Hindlimb muscle (tissue), 1 donor: ENCODE data around the gene OR13C2. TPM values are rescaled to one million over a fixed set of nuclear protein-coding genes. Genes with fewer than 3 reads are reported as not detected.

Source experiments
- polyA plus RNA-seq: library from polyadenylated mRNA; unstranded; fragments of 120-200 nt; gene quantifications from one replicate; pipeline ENCODE4 v1.2.1, GENCODE V29; 2013; ENCODE audit not compliant: insufficient read length

Gene OR13C2
- polyA plus RNA-seq, 1 donor, result not detected

Other genes with a start within 250 kb of the OR13C2 start
- gene OR13F1, start 101.4 kb downstream of the OR13C2 start, polyA plus RNA-seq, result not detected
- not detected for gene OR13C4, start 78.4 kb downstream of the OR13C2 start, polyA plus RNA-seq
- not detected for gene OR13C3, start 68.8 kb downstream of the OR13C2 start, polyA plus RNA-seq
- gene OR13C8, start 36.5 kb downstream of the OR13C2 start, polyA plus RNA-seq, result not detected
- not detected for gene OR13C5, start 6.2 kb downstream of the OR13C2 start, polyA plus RNA-seq
- gene OR13C9, start 12.6 kb upstream of the OR13C2 start, polyA plus RNA-seq, result not detected
- not detected for gene OR13D1, start 88.9 kb upstream of the OR13C2 start, polyA plus RNA-seq
- gene NIPSNAP3A, start 142.1 kb upstream of the OR13C2 start, polyA plus RNA-seq, result 61.5 TPM
- 23.6 TPM for gene NIPSNAP3B, start 158.5 kb upstream of the OR13C2 start, polyA plus RNA-seq